Hematopoietic multipotent progenitor cell treated with erythropoietin and hydrocortisone succinate and interleukin-3 and kit ligand, for 15 days (in vitro differentiated cells): ENCODE results near the gene EID1.
"Not testable (repeated sequence)": the region's sequence is repeated elsewhere in the genome, so short reads cannot be mapped to it uniquely, and the experiment has no call there.

Experiments used
- DNase-seq: peaks from one replicate; pipeline ENCODE4 v3.0.0-alpha.2; 2015; ENCODE audit warnings: low spot score

Gene EID1

DNA sequence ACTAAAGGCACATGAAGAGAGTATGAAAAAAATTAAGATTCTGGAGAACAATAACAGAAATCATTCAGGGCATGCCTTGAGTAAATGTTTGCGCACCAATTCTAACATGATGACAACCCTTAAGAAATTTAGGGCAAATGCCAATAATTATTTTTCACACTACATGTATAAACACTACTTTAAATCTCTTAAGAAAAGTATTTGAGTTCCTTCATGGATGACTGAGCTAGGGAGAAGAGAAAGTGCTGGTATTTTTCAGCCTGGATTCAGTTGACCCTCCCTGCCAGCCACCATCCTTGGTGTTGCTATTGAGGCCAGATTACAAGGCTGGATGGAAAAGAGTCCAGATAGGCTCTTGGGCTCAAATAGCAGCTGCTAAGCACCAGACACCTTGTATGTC is 8.0 kb upstream of the EID1 start:
- DNase-seq = no peak

DNA sequence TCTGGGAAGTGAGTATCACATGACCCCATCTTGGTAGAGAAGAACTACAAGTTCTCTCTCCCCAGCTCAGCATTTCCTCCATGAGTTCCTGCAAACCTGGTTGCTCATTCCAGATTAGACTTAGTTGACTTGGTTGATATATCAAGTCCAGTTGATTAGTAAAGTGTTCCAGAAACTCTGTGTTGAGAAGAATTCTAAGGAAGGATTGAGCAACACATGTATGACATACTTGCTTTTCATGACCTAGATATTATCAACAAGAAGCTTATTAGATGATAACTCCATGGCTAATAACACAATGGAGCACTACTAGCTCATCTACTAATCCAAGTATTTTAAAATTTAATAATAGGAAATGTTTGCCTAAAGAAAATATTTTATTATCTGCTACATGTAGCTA is 6.4 kb upstream of the EID1 start:
- no peak for DNase-seq

DNA sequence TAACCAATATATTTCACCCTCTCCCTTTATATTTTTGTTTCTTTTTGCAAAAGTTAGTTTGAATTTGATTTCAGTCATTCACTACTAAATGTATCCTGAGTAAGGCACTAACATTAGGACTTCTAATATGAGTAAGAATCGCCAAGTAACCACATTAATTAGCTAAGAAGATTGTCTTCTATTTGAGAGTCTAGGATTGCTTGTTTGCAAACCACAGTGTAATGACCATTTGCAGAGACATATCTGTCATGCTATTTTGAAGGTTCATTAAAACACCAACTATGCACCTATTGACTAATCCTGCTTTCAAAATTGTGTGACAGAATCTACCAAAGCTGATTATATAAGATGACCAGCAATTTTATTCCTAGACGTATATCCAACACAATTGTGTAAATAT is 5.3 kb upstream of the EID1 start:
- DNase-seq = no peak

DNA sequence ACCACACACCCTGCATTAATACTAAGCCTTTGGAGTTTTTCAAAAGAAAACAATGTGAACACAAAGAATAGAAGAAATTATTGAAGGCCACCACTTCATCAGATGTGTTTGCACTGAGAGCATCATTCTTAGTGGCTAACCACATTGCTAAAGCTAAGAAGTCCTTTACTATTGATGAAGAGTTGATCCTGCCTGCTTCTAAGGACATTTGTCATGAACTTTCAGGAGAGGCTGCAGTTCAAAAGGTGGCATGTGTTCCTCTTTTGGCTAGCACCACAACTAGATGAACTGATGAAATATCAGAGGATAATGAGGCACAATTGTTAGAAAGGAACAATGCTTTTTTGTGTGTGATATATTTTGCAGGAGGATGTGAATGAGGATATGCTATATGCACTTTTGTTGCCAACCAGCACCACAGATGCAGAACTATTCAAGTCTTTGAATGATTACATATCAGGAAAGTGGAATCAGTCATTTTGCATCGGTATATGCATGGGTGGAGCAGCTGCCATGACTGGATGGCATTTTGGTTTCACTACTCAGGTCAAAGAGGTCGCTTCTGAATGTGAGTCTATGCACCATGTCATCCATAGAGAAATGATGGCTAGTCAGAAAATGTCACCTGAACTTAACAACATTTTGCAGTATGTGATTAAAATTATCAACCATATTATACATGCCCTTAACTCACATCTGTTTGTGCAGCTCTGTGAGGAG is 2.5 kb upstream of the EID1 start:
- no peak for DNase-seq

DNA sequence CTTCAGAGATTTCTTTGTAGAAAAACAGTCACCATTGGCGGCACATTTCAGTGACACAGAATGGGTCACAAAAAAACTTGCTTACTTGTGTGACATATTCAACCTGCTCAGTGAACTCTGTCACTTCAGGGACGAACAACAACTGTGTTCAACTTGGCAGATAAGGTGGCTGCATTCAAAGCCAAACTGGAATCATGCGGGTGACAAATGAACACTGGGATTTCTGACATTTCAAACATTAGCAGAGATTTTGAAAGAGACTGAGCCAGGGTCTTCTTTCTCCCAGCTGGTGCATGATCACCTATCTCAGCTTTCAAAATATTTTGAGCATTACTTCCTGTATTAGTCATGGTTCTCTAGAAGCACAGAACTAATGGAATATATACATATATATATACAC is 1.9 kb upstream of the EID1 start:
- no peak for DNase-seq

DNA sequence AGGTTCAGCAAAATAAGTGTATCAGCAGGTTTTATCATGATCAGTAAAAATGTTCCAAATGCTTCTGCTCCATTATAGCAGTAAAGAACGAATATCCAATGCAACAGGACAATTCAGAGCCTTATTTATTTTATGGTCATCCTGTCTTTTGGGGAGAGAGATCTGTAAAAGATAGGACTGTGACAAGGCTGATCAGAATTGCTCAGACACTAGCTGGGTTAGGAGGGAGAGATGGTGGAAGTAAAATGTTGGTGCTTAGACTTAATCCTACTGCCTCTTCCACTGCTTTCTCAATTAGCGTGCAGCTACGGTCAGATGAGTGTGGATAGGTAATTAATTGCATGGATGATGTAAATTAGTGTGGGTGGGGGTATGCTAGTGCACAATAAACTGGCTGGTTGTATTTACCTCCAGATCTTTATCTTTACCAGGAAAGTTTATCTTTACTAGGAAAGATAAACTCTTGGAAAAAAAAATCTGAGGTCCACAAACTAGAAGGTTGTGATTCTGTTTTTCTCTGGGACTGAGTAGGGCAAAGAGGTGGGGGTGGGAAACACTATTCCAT is 2.2 kb downstream of the EID1 start:
- DNase-seq = no peak

DNA sequence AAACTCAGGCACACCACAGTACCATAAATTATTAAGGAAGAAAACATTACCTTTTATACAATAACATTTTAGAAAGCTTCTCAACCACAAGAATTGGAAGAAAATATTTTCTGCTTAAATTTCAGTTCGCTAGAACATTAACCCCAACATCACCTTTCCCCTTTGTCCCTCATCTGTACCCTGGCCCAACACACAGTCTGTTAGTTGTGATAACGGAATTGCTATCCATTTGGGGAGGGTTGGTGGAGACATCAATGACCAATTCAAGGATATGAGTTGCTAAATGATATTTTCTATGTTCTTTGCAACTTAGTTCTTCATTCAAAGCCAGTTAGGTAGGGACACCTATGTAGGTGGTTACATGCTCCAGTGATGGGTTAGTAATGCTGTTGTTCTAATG is 5.8 kb downstream of the EID1 start:
- no peak for DNase-seq

DNA sequence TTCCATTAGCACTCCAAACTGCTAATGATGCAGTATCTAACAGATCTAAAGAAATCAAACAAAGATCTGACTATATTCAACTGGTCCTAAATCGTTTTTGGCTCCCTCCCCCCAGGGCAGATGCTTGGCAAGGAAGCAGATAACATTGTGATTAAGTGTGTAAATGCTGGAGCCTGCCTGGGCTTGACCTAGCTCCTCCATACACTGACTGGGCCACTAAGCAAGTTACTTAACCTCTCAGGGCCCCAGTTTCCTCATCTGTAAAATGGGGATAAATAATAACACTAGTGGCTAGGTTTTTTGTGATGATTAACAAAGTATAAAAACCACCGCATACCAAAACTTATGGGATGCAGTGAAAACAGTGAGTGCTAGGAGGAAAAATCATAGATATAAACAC is 9.2 kb downstream of the EID1 start:
- no peak for DNase-seq

DNA sequence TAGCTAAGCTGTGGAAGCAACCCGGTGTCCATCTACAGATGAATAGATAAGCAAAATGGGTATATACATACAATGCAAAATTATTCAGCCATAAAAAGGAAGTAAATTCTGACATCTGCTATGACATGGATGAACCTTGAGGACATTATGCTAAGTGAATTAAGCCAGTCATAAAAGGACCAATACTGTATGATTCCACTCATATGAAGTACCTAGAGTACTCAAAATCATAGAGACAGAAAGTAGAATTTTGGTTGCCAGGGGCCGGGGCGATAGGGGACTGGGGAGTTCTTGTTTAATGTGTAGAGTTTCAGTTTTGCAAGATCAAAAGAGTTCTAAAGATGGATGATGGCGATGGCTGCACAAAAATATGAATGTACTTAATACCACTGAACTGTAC is 10.3 kb downstream of the EID1 start:
- no peak for DNase-seq

DNA sequence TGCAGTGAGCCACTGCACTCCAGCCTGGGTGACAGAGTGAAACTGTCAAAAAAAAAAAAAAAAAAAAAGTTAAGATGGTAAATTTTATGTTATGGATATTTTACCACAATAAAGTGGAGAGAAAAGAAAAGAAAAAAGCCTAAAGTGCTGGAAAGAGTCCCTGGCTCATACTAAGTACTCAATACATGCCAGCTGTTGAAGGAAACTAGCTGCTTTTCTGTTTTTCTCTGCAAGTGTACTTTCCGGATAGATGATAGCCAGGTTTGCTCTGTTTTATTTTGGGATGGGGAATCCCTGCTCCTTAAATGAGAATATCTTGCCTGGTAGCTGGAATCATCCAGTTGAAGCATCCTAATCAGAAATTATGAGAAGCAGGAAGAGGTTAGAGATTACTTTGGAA is 10.9 kb downstream of the EID1 start:
- DNase-seq = no peak

DNA sequence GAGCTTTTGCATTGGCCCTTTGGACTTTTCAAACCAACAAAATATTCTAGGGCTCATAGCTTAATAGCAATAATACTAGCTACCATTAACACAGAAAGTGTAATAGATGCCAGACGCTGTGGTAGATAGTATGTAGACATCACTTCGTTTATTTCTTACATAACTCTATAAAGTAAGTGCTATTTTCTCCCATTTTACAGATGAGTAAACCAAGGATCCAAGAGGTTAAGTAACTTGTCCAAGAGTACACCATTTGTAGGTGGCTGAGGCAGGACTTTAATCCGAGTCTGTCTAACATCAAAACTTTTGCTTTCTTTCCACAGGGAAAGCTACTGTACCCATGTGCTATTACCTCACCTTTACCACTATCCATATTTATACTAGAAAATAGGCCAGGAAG is 12.0 kb downstream of the EID1 start:
- no peak for DNase-seq

DNA sequence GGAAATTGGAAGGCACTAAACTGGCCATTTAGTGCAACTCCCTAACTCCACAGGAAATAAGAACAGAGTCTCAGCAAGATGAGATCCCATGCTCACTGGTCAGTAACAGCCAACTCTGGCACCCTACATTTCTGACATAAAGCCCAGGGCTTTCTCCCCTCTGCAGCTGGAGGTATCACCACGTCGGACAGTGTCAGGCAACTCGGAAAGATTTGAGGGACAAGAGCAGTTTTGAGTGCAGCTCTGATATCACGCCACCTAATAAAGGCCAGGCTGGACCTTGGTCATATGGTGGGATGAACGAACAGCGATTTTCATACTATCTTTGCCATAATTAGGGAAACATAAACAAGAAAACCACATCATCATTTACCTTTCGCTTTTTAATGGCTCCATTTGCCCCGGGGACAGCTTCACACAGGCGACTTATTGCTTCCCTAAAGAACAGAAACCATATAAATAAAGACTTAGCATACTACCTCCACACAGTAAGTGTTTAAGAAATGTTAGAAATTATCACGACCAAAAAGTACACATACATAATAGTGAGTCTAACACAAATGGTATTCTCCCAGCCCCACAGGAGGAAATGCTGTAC is 12.5 kb downstream of the EID1 start:
- no peak for DNase-seq

DNA sequence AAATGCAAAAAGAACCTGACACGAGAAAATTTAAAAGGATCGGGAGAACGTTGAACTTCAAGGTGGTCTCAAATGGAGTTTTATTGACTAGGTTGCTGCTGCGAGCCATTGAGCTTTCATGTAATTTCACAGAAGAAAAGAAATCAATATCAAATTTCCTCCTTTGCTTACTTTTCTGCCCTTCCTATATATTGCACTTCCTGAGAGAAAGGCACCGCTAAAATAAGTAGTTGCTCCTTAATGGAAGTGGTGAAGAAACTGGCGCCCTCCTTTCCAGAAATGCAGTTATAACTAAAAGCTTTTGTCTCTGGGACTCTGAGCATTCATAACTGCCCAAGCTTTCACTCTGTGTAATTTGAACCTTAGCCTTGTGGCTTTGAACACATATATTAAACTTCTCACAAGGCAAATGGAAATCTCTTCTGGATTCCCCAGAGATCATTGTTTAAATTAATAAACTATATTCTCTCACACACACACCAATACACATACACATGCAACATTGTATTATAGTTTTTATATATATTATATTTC is 13.4 kb downstream of the EID1 start:
- DNase-seq = no peak

DNA sequence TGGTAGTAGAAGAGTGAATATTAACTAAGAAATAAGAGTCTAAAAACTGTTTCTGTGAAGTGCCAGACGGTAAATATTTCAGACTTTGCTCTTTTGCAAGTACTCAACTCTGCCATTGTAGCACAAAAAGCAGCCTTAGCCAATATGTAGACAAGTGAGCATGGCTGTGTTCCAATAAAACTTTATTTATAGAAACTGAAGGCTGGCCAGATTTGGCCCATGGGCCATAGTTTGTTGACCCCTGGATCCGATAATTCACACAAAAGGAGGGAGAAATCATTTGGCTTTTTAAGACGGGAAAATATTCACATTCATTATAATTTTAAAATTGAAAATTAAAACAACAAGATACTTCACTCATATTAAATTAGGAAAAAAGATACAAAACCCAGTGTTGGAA is 15.4 kb downstream of the EID1 start:
- DNase-seq = no peak

DNA sequence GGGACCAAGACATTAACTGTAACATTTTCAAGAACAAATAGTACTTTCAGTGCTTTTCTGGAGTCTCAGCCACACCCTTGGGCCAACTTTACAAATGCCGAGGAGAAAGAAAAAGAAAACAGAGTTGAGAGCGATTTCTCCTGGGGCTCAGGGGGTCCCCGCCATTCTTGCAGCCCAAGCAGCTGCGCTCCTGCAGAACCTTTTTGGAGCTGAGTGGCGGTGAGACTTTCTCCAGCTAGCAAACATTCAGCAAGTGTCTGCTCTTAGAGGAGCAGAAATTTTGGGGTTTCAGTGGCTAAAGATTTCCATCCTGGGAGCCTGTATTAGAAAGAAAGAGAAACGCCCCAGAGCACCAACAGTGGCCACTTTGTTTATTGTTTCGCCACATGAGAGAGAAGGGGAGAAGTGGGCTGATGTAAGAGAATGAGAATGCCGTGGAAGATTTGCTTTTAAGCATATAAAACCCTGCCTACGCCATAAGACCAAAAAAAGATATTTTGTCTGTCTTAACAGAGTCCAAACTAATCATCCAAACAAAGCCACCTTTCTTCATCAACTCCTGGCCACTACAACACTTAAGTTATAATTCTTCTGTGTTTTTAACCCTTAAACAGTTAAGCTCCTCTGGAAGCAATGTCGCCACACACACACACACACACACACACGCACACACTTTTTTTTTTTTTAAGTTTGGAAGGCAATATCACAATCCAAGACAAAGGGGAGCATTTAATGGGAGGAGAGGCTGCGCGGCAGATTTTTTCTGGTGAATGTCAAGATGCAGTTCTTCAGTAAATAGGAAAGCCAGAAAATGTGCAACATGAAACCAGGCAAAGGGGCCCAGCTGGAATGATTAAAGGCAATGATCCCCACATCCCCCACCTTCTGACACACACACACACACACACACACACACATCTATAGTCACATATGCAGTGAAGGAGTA is 19.2 kb downstream of the EID1 start:
- DNase-seq = no peak

DNA sequence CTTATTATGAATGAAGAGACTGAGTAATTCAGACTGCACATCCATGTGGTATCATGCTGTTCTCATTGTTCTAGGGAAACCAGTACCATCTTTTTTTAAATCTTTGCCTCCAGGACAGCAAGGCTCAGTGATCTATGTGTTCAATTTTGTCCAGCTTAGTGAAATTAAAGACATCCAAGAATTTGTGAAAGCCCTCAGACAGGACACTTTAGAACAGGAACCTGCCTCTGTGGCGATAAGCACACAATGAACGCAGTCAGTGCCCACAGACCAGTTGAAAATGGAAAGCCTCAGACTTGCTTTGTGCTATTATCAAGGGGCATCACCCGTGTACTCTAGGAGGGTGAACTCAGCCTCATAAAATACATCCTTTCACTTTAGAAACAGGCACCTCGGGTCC is 20.1 kb downstream of the EID1 start:
- DNase-seq = no peak

DNA sequence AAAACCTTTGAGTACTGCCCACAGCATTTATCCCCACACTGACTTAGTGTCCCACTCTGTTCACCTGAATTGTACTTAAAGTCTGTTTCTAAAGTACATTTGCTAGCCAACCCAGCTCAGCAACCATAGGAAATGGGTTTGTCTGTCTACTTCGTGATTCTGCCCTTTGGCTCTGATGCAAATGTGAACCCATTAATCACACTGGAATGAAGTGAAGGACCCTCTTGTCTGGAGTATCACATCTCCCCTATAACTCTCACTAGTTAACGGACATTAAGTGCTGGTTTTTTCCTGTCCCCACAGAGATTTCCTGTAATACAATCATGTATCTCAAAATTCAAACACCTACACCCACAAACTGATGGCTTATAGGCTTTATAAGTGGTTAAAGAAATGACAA is 20.5 kb downstream of the EID1 start:
- DNase-seq = no peak

DNA sequence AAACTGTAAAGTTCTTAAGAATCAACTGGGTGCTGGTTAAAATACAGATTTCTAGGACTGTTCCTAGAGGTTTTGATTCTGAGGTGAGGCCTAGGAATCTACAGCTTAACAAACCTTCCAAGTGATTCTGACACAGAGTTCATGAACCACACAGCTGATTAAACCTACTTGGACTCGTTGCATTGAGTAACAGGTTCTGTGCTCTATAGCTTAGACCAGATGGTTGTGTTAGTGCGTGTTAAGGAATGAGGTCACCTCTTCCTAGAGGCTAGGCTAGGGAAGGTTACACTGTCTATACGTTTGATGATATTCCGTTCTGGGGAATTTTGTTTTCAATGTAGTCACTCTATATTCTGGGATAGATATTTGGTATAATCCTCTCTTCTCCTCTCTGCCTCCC is 21.9 kb downstream of the EID1 start:
- no peak for DNase-seq

DNA sequence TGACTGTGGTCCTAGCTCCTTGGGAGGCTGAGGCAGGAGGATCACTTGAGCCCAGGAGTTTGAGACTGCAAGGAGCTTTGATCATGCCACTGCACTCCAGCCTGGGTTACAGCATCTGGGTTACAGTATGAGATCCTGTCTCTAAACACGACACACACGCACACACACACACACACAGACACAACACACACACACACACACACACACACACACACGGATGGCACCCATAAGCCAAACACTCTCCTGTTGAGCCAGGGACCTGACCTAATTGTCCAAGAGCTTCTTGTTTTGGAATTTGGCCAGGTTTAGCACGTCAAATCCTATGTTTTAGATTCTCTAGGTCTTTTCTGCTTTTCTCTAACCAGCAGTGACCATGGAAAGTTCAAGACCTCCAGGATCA is 26.8 kb downstream of the EID1 start:
- no peak for DNase-seq

DNA sequence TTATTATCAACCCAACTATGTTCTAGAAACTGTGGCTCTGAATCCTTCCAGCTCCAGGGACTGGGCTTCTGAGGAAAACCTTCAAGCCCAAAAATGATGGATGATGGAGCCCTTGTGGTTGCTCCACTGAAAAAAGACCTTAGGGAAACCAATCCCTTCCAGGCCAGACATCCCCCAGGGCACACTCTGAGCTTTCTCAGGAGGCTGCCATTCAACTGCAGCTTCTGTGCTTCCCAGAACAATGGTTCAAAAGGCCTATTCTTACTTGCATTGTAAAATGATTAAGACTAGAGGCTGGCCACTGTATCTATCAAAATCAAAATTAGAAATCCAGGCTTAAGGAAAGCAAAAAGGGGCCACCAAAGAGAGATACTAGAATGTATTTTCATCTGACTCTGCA is 27.3 kb downstream of the EID1 start:
- no peak for DNase-seq

DNA sequence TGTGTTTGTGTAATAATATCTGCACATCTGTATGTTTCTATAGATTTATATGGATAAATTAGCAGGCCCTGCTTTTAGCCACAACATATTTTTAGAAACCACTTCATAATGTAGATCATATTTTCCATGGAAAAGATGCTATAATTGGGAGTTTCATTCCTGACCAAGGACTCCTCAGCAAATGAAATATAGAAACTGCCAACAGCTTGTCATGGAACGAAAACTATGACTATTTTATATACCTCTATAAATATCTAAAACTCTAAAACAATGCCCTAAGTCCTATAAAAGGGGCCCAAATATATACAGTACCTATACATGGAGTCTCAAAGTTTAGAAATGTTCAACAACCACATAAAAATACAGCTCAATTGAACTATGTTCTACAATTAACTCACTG is 27.9 kb downstream of the EID1 start:
- DNase-seq = no peak

DNA sequence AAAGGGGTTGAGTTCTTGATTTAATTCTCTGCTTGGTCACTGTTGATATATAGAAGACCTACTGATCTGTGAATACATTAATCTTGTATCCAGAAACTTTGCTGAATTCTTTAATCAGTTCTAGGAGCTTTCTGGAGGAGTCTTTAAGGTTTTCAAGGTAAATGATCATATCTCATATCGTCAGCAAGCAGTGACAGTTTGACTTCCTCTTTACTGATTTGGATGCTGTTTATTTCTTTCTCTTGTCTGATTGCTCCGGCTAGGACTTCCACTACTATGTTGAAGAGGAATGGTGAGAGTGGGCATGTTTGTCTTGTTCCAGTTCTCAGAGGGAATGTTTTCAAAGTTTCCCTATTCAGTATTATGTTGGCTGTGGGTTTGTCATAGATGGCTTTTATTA is 31.4 kb downstream of the EID1 start:
- not testable (repeated sequence) for DNase-seq

DNA sequence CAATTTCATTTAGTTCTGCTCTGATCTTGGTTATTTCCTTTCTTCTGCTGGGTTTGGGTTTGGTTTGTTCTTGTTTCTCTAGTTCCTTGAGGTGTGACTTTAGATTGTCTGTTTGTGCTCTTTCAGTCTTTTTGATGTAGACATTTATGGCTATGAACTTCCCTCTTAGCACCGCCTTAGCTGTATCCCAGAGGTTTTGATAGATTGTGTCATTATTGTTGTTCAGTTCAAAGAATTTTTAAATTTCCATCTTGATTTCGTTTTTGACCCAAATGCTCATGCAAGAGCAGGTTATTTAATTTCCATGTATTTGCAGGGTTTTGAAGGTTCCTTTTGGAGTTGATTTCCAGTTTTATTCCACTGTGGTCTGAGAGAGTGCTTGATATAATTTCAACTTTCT is 32.6 kb downstream of the EID1 start:
- DNase-seq = not testable (repeated sequence)
